Measurements from ENCODE around the gene UGT2A3.
"Not testable (repeated sequence)": the region's sequence is repeated elsewhere in the genome, so short reads cannot be mapped to it uniquely, and the experiment has no call there.

Gene UGT2A3

GRCh38 chr4:68948985-68949384 lies 2.6 kb downstream of the UGT2A3 start:
- no peak overlapping the region for H3K4me3 ChIP-seq (ENCODE audit: low read depth, low read length)
- no peak for DNase-seq (ENCODE audit: low read depth)
- TF ChIP-seq CTCF (IDR thresholded peaks at IDR 0.05; ENCODE audit: insufficient read depth, low read depth, low read length, missing control alignments): no peak

GRCh38 chr4:68948044-68948743 lies 3.4 kb downstream of the UGT2A3 start:
- H3K4me3 ChIP-seq (ENCODE audit: low read depth, low read length): no peak overlapping the region
- DNase-seq (ENCODE audit: low read depth): no peak
- no peak for TF ChIP-seq CTCF (IDR thresholded peaks at IDR 0.05; ENCODE audit: insufficient read depth, low read depth, low read length, missing control alignments)

GRCh38 chr4:68929076-68929737 lies 22.4 kb downstream of the UGT2A3 start:
- no peak for TF ChIP-seq CTCF (IDR thresholded peaks at IDR 0.05; ENCODE audit: insufficient read depth, low read depth, low read length, missing control alignments)
- no peak overlapping the region for H3K4me3 ChIP-seq (ENCODE audit: low read depth, low read length)
- no peak for DNase-seq (ENCODE audit: low read depth)

DNA sequence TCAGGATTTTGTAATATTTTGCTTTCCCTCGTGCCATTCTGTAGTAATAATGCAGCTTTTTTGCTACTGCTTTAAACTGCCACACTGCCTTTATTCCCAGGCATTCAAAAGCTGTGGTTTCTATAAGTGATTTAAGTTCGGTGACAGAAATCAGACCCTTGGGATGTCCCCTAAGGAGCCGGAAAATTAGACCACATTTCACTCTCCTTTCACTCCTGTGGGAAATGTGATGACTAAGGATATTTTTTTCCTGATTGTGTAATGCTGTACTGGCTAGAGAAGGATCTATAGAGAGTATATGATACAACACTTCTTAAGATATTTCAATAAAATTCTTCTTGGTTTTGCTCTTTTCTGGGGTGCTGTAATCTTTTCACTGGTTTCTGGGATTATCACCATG lies 24.4 kb downstream of the UGT2A3 start:
- no peak for TF ChIP-seq CTCF (IDR thresholded peaks at IDR 0.05; ENCODE audit: insufficient read depth, low read depth, low read length, missing control alignments)
- DNase-seq (ENCODE audit: low read depth): no peak
- no peak overlapping the region for H3K4me3 ChIP-seq (ENCODE audit: low read depth, low read length)

DNA sequence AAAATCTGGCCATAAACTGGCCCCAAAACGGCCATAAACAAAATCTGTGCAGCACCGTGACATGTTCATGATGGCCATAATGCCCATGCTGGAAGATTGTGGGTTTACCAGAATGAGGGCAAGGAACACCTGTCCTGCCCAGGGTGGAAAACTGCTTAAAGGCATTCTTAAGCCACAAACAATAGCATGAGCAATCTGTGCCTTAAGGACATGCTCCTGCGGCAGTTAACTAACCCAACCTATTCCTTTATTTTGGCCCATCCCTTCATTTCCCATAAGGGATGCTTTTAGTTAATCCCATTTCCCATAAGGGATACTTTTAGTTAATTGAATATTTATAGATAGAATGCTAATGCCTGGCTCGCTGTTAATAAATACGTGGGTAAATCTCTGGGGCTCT lies 29.4 kb downstream of the UGT2A3 start:
- H3K4me3 ChIP-seq (ENCODE audit: low read depth, low read length); DNase-seq (ENCODE audit: low read depth): not testable (repeated sequence)

- TF ChIP-seq CTCF (IDR thresholded peaks at IDR 0.05; ENCODE audit: insufficient read depth, low read depth, low read length, missing control alignments): no peak
- no peak for DNase-seq (ENCODE audit: low read depth)
- no peak overlapping the region for H3K4me3 ChIP-seq (ENCODE audit: low read depth, low read length)
These were observed 30.6 kb downstream of the UGT2A3 start for GRCh38 chr4:68921051-68921450.

DNA sequence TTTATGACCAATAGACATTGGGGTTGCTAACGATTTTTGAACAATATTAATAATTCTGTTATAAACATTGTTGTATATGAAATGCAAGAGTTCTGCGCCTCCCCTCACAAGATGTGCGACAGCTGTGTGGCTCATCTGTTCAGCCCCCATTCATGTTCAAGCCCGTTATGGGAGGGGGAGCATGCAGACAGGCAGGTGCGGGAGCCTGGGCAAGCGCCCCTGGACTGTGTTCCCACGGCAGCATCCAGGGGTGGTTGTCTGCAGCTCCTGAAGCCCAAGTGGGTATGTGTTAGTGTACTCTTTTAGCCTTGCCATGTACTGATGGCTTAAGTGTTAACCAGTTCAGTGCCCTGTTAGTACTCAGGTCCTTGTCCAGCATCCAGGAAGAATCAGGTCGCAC lies 34.6 kb downstream of the UGT2A3 start:
- no peak overlapping the region for H3K4me3 ChIP-seq (ENCODE audit: low read depth, low read length)
- DNase-seq (ENCODE audit: low read depth): no peak

More for the DNA sequence above, 34.6 kb downstream of the UGT2A3 start:
- TF ChIP-seq CTCF (IDR thresholded peaks at IDR 0.05; ENCODE audit: insufficient read depth, low read depth, low read length, missing control alignments): no peak

Measured in GM12865 (cell line).